Effector memory CD4-positive, alpha-beta T cell (primary cell): Measurements from ENCODE around the gene G6PD.

ENCODE experiments used
- DNase-seq, 3 donors: peaks; one replicate each; pipeline ENCODE4 v3.0.0-alpha.2; 2020
- H3K27ac ChIP-seq: 2 replicates; pipeline ENCODE4 v1.7.0; 2013; ENCODE audit warnings: mild to moderate bottlenecking, low read length, moderate library complexity; ENCODE audit not compliant: insufficient read depth, poor library complexity, severe bottlenecking
- H3K27me3 ChIP-seq: replicated peaks from 2 replicates; pipeline ENCODE4 v1.7.0; 2013; ENCODE audit warnings: mild to moderate bottlenecking, low read length; ENCODE audit not compliant: insufficient read depth, control insufficient read depth, poor library complexity, severe bottlenecking
- H3K36me3 ChIP-seq: 2 replicates; pipeline ENCODE4 v1.7.0; 2013; ENCODE audit warnings: mild to moderate bottlenecking, low read length, moderate library complexity; ENCODE audit not compliant: control insufficient read depth, insufficient read depth
- H3K4me1 ChIP-seq: 2 replicates; pipeline ENCODE4 v1.7.0; 2013; ENCODE audit warnings: low read length, mild to moderate bottlenecking; ENCODE audit not compliant: control insufficient read depth, insufficient read depth, poor library complexity, severe bottlenecking
- H3K4me3 ChIP-seq: 2 replicates; pipeline ENCODE4 v1.7.0; 2013; ENCODE audit warnings: low read length, low read depth, mild to moderate bottlenecking; ENCODE audit not compliant: insufficient read depth, poor library complexity, severe bottlenecking
- H3K9me3 ChIP-seq: 2 replicates; pipeline ENCODE4 v1.7.0; 2013; ENCODE audit warnings: mild to moderate bottlenecking, low read length, moderate library complexity; ENCODE audit not compliant: control insufficient read depth

Gene G6PD

GRCh38 chrX:154531626-154532025, 15.0 kb downstream of the G6PD start:
- Histone ChIP-seq H3K36me3 (peaks cover 18% of the 10 kb centered on the region), H3K4me1 (peaks cover 4% of the 10 kb centered on the region), H3K9me3 (no peaks in the 10 kb centered on the region), H3K27me3 (no peaks in the 10 kb centered on the region), H3K27ac (no peak overlapping the region), H3K4me3 (no peak overlapping the region)
- no peak for DNase-seq

DNA sequence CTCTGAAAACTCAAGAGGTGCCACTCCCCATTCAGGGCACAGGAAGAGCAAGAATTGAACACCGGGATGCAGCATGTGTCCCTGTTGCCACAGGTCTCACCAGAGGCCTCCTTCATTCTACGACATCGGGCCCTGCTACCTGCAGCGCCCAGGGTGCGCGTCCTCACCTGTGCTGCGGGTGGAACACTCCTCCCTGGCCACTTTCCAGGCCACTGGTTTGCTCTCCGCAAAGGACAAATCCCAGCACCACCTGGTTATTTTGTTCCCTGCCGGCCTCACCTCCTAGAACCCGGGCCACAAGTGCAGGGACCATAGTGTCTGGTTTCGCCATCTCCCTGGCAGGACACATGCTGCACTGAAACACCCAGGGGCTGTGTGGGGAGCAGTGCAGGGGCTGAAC, 16.4 kb downstream of the G6PD start:
- no peak overlapping the region for H3K4me3 ChIP-seq
- no peaks in the 10 kb centered on the region for H3K27me3 ChIP-seq
- peaks cover 18% of the 10 kb centered on the region for H3K36me3 ChIP-seq
- H3K4me1 ChIP-seq, result peaks cover 4% of the 10 kb centered on the region
- H3K27ac ChIP-seq, result no peak overlapping the region
- H3K9me3 ChIP-seq, result no peaks in the 10 kb centered on the region
- DNase-seq, result no peak

DNA sequence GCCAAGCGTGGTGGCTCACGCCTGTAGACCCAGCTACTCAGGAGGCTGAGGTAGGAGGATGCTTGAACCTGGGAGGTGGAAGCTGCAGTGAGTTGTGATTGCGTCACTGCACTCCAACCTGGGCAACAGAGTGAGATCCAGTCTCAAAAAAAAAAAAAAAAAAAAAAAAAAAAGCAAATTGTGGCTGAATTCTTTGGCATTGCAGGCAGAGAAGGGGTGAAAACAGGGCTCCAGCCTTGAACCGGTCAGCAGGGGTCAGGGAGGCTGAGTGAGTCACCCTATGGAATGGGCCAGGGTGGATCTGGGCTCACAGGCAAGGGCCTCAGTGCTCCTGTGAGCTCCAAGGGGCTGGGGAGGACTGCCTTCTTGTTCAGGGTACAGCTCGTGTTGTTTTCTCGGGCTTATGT, 17.4 kb downstream of the G6PD start:
- no peak overlapping the region for H3K27ac ChIP-seq
- no peak overlapping the region for H3K4me3 ChIP-seq
- no peaks in the 10 kb centered on the region for H3K9me3 ChIP-seq
- H3K27me3 ChIP-seq, result no peaks in the 10 kb centered on the region
- no peak for DNase-seq
- H3K4me1 ChIP-seq, result no peaks in the 10 kb centered on the region
- peaks cover 18% of the 10 kb centered on the region for H3K36me3 ChIP-seq

DNA sequence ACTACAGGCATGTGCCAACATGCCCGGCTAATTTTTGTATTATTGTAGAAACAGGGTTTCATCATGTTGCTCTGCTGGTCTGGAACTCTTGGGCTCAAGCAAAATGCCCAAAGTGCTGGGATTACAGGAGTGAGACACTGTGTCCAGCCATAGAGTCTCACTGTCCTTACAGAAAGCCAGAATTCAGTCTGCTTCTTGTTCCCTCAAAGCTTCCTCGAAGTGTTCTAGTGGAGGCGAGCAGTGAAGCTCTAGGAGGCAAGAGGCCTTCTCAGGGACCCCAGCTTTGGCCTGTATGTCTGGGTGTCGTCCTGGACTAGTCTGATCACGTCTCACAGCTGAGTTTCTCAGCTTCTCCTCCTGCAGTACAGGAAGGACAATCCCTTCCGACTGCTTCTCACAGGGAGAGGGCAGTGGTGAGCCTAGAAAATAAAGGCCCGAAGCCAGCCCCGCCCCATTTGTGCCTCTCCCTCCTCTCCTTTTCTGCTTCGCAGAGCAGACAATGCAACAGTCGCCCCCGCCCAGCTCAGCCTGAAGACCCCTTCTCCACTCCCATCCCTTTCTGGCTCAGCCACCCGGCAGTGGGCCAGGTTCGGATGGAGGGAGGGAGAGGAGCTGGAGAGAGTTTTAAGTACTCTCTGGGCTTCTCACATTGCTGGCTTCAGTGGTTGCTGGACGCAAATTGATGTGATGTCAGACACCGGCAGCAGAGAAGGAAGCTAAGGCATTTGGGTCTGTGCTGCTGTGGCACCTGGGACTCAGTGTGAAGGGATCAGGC, 19.6 kb downstream of the G6PD start:
- H3K4me1 ChIP-seq, result no peaks in the 10 kb centered on the region
- no peaks in the 10 kb centered on the region for H3K9me3 ChIP-seq
- peak overlapping the region; percentile 7 for H3K4me3 ChIP-seq
- H3K27me3 ChIP-seq, result no peaks in the 10 kb centered on the region
- H3K36me3 ChIP-seq, result no peaks in the 10 kb centered on the region
- peak; percentile 15 to 33 (median 31) for DNase-seq
- peak overlapping the region; percentile 14 for H3K27ac ChIP-seq

DNA sequence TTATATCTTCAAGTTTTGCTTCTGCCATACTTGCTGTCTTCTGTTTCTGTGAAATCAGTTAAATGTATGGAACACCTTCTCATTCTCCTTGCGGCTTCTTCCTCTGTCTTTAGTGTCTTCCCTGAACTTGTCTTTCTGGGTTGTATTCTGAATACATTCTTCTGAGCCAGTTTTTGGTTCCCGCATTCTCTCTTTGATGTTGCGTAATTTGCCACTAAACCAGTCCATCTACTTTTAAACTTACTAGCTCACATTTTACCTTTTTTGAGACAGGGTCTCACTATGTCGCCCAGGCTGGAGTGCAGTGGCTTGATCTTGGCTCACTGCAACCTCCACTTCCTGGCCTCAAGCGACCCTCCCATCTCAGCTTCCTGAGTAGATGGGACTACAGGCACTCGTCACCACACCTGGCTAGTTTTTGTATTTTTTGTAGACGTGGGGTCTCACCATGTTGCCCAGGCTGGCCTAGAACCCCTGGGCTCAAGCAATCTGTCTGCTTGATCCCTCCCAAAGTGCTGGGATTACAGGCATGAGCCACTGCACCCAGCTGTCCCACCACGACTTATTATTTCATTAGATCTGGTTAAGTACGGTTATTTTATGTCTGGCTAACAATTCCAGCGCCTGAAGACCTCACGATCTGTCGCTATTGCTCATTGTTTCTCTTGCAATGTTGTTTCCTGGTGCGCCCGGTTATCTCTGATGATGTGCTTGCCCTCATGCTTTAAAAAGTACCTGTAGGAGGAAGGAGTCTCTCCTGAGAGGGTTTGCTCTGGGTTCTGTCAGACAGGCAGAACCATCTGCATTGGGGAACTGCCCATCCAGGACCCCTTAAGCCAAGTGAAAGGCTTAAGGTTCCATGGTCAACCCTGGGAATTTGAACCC, 20.8 kb downstream of the G6PD start:
- H3K27ac ChIP-seq, result no peak overlapping the region
- H3K9me3 ChIP-seq, result no peaks in the 10 kb centered on the region
- no peak for DNase-seq

DNA sequence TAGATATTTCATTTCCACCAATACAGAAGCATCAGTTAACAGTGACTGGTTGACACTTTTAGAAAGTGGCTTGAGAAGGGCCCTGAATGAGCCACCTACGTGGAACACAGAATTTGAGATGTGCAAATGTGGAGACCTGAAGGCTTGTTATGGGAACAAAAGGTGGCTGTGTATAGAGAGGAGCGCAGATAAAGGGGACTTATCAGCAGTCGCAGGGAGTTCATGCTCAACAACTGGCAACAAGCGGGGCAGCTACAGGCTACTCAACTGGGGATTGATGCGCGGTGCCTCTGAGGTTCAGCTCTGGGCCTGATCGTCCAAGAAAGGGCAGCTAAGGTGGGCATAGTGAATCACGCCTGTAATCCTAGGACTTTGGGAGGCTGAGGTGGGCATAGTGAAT, 27.3 kb downstream of the G6PD start:
- Histone ChIP-seq H3K27me3 (no peaks in the 10 kb centered on the region), H3K9me3 (no peaks in the 10 kb centered on the region), H3K27ac (no peak overlapping the region), H3K4me1 (no peaks in the 10 kb centered on the region), H3K4me3 (no peak overlapping the region), H3K36me3 (no peaks in the 10 kb centered on the region)
- no peak for DNase-seq

More for the DNA sequence above, 20.8 kb downstream of the G6PD start:
- Histone ChIP-seq H3K4me3 (no peak overlapping the region), H3K27me3 (no peaks in the 10 kb centered on the region), H3K4me1 (no peaks in the 10 kb centered on the region), H3K36me3 (no peaks in the 10 kb centered on the region)

DNA sequence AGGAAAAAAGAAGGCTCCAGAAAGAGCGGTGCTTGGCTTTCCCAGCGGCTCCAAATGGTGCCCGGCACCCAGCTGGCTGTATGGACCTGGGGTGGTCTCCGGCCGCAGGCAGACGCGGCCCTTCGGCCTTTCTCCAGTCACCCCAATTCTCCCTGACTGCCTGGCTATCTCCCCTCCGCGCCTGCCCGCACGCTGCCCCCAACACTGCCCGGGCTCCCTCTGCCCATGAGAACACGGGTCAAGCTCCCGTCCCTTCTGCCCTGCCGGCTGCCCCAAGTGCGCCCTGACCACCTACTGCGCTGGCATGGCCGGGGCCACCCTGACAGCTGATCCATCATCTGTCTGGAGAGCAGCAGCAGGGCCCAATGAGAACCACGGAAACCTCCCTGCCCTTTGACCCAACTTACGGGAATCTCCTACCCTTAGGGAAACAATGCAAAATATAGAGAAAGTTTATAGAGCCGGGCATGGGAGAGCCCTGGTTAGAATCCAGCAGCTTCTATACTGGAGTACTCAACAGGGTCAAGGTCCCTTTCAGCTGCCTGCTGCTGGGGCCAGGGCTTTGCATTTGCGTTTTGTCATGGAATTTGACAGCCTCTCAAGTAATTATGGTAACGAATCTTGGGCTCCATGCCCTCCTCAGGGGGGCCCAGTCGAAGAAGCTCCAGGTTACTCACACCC, 29.4 kb downstream of the G6PD start:
- no peaks in the 10 kb centered on the region for H3K27me3 ChIP-seq
- DNase-seq, result no peak
- no peaks in the 10 kb centered on the region for H3K36me3 ChIP-seq
- no peaks in the 10 kb centered on the region for H3K4me1 ChIP-seq
- H3K27ac ChIP-seq, result no peak overlapping the region
- H3K9me3 ChIP-seq, result no peaks in the 10 kb centered on the region
- no peak overlapping the region for H3K4me3 ChIP-seq

GRCh38 chrX:154516656-154517100, 30.0 kb downstream of the G6PD start:
- no peaks in the 10 kb centered on the region for H3K9me3 ChIP-seq
- H3K4me1 ChIP-seq, result no peaks in the 10 kb centered on the region
- no peaks in the 10 kb centered on the region for H3K36me3 ChIP-seq
- peak in 1 of 3 donors; percentile 2 for DNase-seq
- H3K27me3 ChIP-seq, result no peaks in the 10 kb centered on the region
- peak overlapping the region; percentile 60 for H3K27ac ChIP-seq
- peak overlapping the region; percentile 40 for H3K4me3 ChIP-seq

DNA sequence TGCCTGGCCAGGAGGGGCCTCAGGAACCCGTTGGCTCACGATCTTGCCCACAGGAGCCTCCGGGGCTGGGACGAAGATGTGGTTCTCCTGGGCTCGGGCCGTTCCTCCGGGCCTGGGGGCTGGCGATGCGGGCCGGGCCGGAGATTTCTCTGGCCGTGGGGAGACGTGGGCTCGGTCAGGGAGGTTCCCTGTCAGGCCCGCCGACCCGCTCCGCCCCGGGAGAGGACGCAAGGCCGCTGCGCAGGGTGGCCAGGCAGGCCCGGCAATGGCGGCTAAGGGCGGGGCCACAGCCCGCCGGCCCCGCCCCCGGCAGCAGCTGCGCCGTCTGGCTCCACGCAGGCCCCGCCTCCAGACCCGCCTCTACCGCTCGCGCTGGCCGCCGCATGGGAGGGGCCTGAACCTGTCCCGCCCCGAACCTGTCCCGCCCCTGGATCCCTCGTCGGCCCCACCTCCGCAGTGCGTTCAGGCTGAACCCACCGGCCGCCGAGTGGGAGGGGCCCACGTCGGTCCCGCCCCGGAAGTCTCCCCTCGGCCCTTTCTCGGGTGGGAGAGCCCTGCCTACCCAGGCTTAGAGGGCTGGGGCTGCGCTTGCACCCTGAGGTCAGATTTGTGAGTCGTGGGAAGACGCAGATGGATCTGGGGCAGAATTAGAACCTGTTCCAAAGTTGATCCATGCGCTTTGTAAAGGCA, 30.5 kb downstream of the G6PD start, which contains the start of gene FAM3A:
Gene FAM3A, minus strand, starts transcription at position 267 of the 690 bp plus-strand sequence. CDS start 460 bp downstream, outside the sequence.
- Histone ChIP-seq H3K4me1 (no peaks in the 10 kb centered on the region), H3K27ac (peak within 1 kb of the TSS; percentile 83), H3K27me3 (no peaks in the 10 kb centered on the region), H3K36me3 (no peaks in the 10 kb centered on the region), H3K4me3 (peak within 1 kb of the TSS; percentile 67), H3K9me3 (no peaks in the 10 kb centered on the region)
- peak; percentile 87 to 89 (median 87) for DNase-seq
